Activated T-helper 1 cell treated with anti-CD3 and anti-CD28 coated beads, Interleukin-2, amount 50 U/mL, for 16 hours (primary cell): ENCODE measurements around the gene ANO10.
"Not testable (repeated sequence)": the region's sequence is repeated elsewhere in the genome, so short reads cannot be mapped to it uniquely, and the experiment has no call there.

ENCODE experiments used
- DNase-seq, 2 donors: peaks; one replicate each; pipeline ENCODE4 v3.0.0-alpha.2; 2020; ENCODE audit warnings: low read depth in 1 of 2, low spot score in 1 of 2

ANO10 gene

GRCh38 chr3:43629741-43630140 is 7.9 kb upstream of the ANO10 start:
- DNase-seq, result no peak

DNA sequence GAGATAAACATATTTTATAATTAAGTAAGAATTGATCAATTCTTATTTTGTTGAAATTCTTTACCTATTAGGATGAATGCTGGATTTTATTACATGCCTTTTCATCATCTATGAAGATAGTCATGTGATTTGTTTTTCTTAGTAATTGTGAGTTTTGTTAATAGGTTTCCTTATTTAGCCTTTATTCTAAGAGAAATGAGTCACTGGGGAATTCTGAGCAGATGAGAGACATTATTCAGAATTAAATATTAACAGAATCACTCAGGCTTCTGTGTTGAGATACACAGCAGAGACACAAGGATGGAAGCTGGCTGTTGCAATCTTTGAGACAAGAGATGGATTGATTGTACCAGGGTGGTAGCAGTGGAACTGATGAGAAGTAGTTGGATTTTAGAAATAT is 7.4 kb upstream of the ANO10 start:
- DNase-seq, result no peak

DNA sequence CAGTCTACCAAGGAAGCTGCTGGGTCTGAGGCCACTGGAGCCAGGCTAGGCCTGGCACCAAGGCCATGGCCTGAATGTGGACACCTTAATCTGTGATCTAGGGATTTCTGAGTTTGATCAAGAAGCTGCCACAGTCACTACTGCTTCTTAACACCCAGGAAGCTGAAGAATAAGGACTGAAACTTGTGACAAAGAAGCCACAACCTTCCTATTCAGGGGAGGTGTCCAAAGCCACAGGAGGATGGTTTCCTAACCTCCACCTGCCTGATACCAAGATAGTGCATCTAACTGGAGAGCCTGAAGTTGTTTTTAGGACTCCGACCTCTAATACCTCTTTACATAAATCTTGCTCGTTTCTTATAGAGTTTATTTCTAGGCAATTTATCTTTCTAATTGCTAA is 5.5 kb upstream of the ANO10 start:
- no peak for DNase-seq

DNA sequence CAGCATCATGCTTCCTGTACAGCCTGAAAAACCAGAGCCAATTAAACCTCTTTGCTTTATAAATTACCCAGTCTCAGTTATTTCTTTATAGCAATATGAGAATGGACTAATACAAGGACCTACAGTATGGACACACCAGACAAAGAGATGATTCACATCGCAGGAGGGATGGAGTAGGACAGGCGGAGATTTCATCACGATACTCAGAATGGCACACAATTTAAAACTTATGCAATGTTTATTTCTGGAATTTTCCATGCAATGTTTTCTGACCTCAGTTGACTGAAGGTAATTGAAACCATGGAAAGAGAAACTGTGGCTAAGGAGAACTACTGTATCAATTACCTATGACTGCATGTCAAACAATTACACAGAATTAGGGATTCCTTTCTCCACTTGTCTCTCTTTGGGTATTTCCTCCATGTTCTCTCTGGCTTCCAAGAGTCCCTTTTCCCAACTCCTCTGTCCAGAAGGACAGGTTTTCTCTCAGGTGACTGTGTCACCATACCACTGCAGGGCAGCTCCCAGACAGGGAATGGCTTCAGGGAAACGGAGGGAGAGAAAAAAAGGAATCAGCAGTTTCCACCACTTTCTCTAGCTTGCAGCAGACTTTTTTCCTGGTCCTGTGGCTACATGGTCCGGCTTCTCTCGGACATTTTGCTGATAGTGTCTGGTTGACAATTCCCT is 3.0 kb upstream of the ANO10 start:
- no peak for DNase-seq

- no peak for DNase-seq
These were observed 768 bp downstream of the ANO10 start for GRCh38 chr3:43620831-43621655.

GRCh38 chr3:43619588-43619987 is 2.2 kb downstream of the ANO10 start:
- DNase-seq, result no peak

DNA sequence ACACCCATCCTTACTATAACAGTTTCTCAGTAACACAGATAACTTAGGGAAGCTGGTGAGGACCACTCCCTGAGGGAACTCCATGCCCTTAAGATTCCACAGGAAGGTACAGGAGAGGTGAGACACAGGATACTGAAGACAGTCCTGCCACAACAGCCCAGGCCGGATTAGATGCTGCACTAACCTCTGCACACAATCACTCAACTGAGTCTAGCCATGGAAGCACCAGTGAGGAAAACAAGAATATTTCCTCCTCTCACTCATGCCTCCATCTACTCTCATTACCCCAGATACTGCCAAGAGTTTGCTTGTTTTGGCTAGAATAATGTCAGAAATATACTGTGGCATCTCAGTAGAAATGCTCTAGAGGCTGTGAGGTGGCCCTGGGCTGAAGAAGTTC is 3.7 kb downstream of the ANO10 start:
- DNase-seq, result no peak

DNA sequence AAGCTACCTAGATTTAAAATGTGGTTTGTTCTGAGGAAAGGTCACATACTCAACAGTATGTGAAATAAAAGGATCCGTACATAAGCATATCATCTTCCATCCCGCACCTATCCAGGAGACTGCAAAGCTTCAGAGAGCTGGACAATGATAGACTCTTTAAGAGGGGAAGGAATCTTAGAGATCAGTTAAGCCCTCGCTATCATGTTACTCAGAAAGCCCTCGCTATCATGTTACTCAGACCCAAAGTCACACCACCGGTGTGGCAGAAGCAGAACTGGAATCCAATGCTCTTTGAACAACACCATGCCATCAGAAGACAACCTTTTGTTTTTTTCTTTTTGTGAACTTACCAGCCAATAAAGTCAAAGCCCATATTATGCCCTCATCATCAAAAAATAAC is 5.8 kb downstream of the ANO10 start:
- DNase-seq, result no peak

- no peak for DNase-seq
These were observed 6.7 kb downstream of the ANO10 start for GRCh38 chr3:43615133-43615532.

GRCh38 chr3:43613976-43614375 is 7.8 kb downstream of the ANO10 start:
- no peak for DNase-seq

DNA sequence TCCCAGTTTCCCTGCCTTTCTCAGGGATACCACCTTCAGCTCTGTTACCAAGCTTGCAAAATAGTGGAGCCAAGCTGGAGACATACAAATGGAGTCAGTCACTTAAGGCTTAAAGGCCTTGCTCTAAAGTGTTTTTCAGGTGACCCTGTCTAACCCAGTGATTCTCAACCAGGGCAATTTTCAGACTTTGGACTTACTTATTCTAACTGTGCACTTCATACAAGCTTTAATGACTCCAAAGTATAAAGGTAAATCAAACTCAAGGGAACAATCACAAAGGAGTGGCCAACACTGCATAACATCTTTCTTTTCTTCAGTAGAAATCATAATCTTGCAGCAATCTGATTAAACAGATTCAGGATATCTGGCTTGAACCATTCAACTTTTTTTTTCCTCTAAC is 9.4 kb downstream of the ANO10 start:
- DNase-seq, result no peak

- DNase-seq, result no peak
These were observed 12.4 kb downstream of the ANO10 start for GRCh38 chr3:43609406-43609805.

DNA sequence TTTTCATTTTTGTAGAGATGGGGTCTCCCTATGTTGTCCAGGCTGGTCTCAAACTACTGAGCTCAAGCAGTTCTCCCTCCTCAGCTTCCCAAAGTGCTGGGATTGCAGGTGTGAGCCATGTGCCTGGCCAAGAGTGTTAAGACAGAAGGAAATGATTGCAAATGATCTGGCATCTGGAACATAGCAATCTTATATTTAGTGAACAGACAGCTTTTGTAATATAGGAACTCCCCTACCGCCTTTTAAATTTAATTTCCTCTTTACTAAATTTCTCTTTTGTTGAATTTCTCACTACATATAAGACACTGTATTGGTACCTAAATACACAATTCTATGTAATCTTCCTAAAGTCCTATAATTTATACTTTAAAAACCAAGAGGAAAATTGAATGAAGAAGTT is 13.1 kb downstream of the ANO10 start:
- DNase-seq, result no peak

DNA sequence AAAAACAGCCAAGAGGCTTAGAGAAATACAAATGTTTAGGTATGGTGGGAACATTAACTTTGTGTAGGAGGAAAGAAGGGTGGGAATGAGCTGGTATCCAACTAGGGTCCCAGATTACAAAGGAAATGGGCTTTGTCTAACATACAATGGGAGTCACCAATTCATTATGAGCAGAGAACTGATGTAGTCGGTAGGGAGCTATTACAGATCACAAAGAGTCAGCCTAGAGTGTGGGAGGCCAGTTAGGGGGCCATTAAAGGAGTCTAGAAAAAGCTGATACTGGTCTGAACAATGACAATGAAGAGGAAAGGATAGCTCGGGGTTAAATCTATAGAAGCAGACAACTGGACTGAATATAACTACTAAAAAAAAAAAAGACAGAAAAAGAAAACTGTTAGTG is 15.5 kb downstream of the ANO10 start:
- no peak for DNase-seq

GRCh38 chr3:43599959-43600358 is 21.9 kb downstream of the ANO10 start:
- not testable (repeated sequence) for DNase-seq

DNA sequence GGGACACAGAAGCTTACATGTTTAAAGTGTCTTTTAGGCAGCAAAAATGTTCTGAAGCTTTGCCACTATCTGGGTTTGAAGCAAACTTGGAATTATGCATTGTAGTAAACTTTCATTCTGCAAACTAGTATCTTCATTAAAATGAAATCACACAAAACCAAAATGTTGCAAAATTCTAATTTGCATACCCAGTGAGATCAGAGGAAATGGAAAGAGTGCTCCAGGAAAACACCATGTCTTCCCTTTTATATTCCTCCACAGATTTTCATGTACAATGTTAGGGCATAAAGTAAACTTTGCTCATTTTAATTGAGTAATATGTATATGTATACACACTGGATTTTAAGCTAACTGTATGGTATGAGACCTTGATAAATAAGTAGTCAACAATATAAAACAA is 23.9 kb downstream of the ANO10 start:
- no peak for DNase-seq

DNA sequence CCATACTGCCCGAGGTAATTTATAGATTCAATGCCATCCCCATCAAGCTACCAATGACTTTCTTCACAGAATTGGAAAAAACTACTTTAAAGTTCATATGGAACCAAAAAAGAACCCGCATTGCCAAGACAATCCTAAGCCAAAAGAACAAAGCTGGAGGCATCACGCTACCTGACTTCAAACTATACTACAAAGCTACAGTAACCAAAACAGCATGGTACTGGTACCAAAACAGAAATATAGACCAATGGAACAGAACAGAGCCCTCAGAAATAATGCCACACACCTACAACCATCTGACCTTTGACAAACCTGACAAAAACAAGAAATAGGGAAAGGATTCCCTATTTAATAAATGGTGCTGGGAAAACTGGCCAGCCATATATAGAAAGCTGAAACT is 25.6 kb downstream of the ANO10 start:
- DNase-seq, result not testable (repeated sequence)

DNA sequence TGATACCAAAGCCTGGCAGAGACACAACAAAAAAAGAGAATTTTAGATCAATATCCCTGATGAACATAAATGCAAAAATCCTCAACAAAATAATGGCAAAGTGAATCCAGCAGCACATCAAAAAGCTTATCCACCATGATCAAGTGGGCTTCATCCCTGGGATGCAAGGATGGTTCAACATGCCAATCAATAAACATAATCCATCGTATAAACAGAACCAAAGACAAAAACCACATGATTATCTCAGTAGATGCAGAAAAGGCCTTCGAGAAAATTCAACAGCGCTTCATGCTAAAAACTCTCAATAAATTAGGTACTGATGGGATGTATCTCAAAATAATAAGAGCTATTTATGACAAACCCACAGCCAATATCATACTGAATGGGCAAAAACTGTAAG is 26.5 kb downstream of the ANO10 start:
- DNase-seq, result not testable (repeated sequence)

GRCh38 chr3:43593588-43593987 is 28.2 kb downstream of the ANO10 start:
- DNase-seq, result not testable (repeated sequence)

DNA sequence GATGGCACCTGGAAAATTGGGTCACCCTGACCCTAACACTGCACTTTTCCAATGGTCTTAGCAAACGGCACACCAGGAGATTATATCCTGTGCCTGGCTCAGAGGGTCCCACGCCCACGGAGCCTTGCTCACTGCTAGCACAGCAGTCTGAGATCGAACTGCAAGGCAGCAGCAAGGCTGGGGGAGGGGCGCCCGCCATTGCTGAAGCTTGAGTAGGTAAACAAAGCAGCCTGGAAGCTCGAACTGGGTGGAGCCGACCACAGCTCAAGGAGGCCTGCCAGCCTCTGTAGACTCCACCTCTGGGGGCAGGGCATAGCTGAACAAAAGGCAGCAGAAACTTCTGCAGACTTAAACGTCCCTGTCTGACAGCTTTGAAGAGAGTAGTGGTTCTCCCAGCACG is 29.9 kb downstream of the ANO10 start:
- not testable (repeated sequence) for DNase-seq

GRCh38 chr3:43587303-43587702 is 34.5 kb downstream of the ANO10 start:
- no peak for DNase-seq

- DNase-seq, result no peak
These were observed 37.6 kb downstream of the ANO10 start for GRCh38 chr3:43584043-43584826.
